IMR-90 (cell line): Measurements from ENCODE around the gene SPOCK3.

Experiments used
- CEBPB ChIP-seq: IDR thresholded peaks from 2 replicates; pipeline ENCODE4 v1.6.1; 2012; ENCODE audit warnings: low read depth, low read length, improper control_type of control experiment
- CTCF ChIP-seq: conservative IDR thresholded peaks from 2 replicates; pipeline ENCODE4 v1.5.1; 2012; ENCODE audit warnings: mild to moderate bottlenecking, low read depth, low read length, improper control_type of control experiment
- MAZ ChIP-seq: IDR thresholded peaks from 2 replicates; pipeline ENCODE4 v1.6.1; 2012; ENCODE audit warnings: low read depth, mild to moderate bottlenecking, low read length, improper control_type of control experiment, moderate library complexity, borderline replicate concordance
- POLR2A ChIP-seq: IDR thresholded peaks from 2 replicates; pipeline ENCODE4 v1.6.1; 2012; ENCODE audit warnings: mild to moderate bottlenecking, low read depth, low read length
- RCOR1 ChIP-seq: IDR thresholded peaks from 2 replicates; pipeline ENCODE4 v1.6.1; 2012; ENCODE audit warnings: mild to moderate bottlenecking, low read length, improper control_type of control experiment; ENCODE audit not compliant: insufficient replicate concordance
- SMC3 ChIP-seq: fragments of 150-350 bp; IDR thresholded peaks from 2 replicates; pipeline ENCODE4 v1.6.1; 2016; ENCODE audit warnings: low read depth, mild to moderate bottlenecking, antibody characterized with exemption, low read length, moderate library complexity
- USF2 ChIP-seq: fragments of 150-350 bp; IDR thresholded peaks from 2 replicates; pipeline ENCODE4 v1.6.1; 2017; ENCODE audit warnings: mild to moderate bottlenecking, antibody characterized with exemption, low read length, low read depth

- no peak for TF ChIP-seq CTCF
- TF ChIP-seq SMC3, result no peak
- TF ChIP-seq CEBPB, result no peak
- no peak for TF ChIP-seq POLR2A
- no peak for TF ChIP-seq USF2
- TF ChIP-seq RCOR1, result no peak
- no peak for TF ChIP-seq MAZ
These were observed 181.6 kb downstream of the SPOCK3 start for GRCh38 chr4:167052631-167053091.
